Thoracic aorta (tissue), 2 donors: ENCODE measurements around the gene AHI1. TPM values are rescaled to one million over a fixed set of nuclear protein-coding genes. Genes with fewer than 3 reads are reported as not detected.

ENCODE experiments used
- ATAC-seq: fragments of 150-250 bp; one replicate; pipeline ENCODE4 v1.8.0; 2017; ENCODE audit warnings: low read depth; ENCODE audit not compliant: insufficient number of reproducible peaks, low FRiP score
- DNase-seq: peaks from one replicate; pipeline ENCODE4 v3.0.0-alpha.2; 2020; ENCODE audit warnings: low spot score
- H3K27ac ChIP-seq, 2 donors: fragments of 200-600 bp; sonication (generic); 1 replicate in 1 of 2; 2 replicates in 1 of 2; pipeline ENCODE4 v1.5.1; 2016; ENCODE audit warnings: mild to moderate bottlenecking in 2 of 2, moderate library complexity in 2 of 2
- H3K27me3 ChIP-seq: fragments of 200-600 bp; sonication (generic); replicated peaks from 2 replicates; pipeline ENCODE4 v1.6.0; 2016; ENCODE audit warnings: mild to moderate bottlenecking; ENCODE audit not compliant: insufficient read depth
- H3K36me3 ChIP-seq: fragments of 200-600 bp; sonication (generic); one replicate; pipeline ENCODE4 v1.5.1; 2016
- H3K4me1 ChIP-seq, 2 donors: fragments of 200-600 bp; sonication (generic); 1 replicate in 1 of 2; 2 replicates in 1 of 2; pipeline versions ENCODE4 v1.5.1 to v1.6.0; 2016; ENCODE audit warnings: low read depth in 2 of 2, mild to moderate bottlenecking in 1 of 2; ENCODE audit not compliant: control insufficient read depth in 1 of 2
- H3K4me3 ChIP-seq: fragments of 200-600 bp; sonication (generic); 2 replicates; pipeline ENCODE4 v1.5.1; 2016; ENCODE audit warnings: mild to moderate bottlenecking
- H3K9me3 ChIP-seq: fragments of 200-600 bp; sonication (generic); 2 replicates; pipeline ENCODE4 v1.5.1; 2016
- CTCF ChIP-seq: fragments of 200-600 bp; sonication (generic); IDR thresholded peaks from one replicate; pipeline ENCODE4 v1.5.1; 2019; ENCODE audit warnings: antibody characterized with exemption
- total RNA-seq, 2 donors: library from RNA; depleted of rRNA; stranded (reverse); fragments of >200 nt; gene quantifications; one replicate each; pipeline versions ENCODE4 v1.1.0 to v1.2.3, GENCODE V29; 2016

AHI1 gene
- total RNA-seq, 2 donors from 2014 or later, result 21.7 to 65.5 TPM

DNA sequence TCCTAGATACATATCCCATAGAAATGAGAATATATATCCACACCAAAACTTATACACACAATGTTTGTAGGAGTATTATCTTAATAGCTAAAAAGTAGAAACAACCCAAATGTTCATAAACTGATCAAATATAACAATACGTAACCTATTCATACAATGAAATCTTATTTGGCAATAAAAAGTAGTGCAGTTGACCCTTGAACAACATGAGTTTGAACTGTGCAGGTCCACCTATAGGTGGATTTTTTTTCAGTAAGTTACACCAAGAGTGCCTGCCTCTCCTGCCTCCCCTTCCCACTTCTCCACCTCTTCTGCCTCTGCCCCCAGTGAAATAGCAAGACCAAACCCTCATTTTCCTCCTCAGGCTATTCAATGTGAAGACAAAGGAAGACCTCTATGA, 95.2 kb downstream of the AHI1 start:
- Histone ChIP-seq H3K36me3 (peaks cover 4% of the 10 kb centered on the region), H3K4me3 (no peak overlapping the region), H3K27me3 (no peaks in the 10 kb centered on the region), H3K4me1 (no peaks in the 10 kb centered on the region), H3K27ac (no peak overlapping the region), H3K9me3 (no peaks in the 10 kb centered on the region)
- no peak for DNase-seq
- ATAC-seq, result no peak
- TF ChIP-seq CTCF, result no peak

GRCh38 chr6:135397172-135397952, 100.2 kb downstream of the AHI1 start:
- no peak for ATAC-seq
- no peak for DNase-seq
- Histone ChIP-seq H3K4me3 (no peak overlapping the region), H3K36me3 (no peaks in the 10 kb centered on the region), H3K27me3 (no peaks in the 10 kb centered on the region), H3K9me3 (no peaks in the 10 kb centered on the region), H3K27ac (no peak overlapping the region), H3K4me1 (no peaks in the 10 kb centered on the region)
- TF ChIP-seq CTCF, result no peak

DNA sequence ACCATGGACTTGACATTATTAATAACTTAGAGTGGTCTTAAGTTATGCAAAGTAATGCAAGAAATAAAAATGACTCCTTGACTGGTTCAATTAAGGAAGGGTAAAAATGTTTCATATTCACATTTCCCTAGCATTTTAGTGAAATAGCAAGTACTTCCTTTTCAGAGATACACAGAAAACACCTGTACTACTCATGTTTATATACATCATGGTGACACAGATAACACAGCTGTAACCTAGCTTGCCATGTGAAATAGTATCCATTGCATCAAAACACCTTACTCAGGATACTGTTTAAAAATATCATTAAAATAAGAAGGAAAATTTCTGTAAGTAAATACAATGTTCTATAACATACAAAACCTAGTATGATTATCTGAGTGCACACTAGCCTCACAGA, 102.4 kb downstream of the AHI1 start:
- Histone ChIP-seq H3K4me1 (no peaks in the 10 kb centered on the region), H3K9me3 (no peaks in the 10 kb centered on the region), H3K27ac (no peak overlapping the region), H3K27me3 (no peaks in the 10 kb centered on the region), H3K4me3 (no peak overlapping the region), H3K36me3 (no peaks in the 10 kb centered on the region)
- ATAC-seq (no peak), DNase-seq (no peak)
- no peak for TF ChIP-seq CTCF

DNA sequence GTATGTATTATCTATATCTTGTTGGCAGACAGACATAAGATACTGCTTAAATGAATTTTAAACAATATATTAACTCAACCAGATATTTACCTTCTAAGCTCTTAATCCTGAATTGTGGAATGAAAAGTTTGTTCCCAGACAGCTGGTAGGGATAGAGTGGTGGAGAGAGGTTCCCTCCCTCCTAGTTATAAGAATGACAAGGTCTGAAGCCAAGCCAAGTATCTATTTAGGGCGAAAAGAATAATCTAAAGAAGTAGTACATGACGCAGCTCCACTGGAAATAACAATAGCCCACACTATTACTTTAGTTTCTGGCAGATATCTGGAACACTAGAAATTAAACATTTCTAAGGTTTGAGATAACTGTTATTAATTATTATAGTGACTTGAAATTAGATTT, 104.3 kb downstream of the AHI1 start:
- Histone ChIP-seq H3K27ac (no peak overlapping the region), H3K4me1 (no peaks in the 10 kb centered on the region), H3K4me3 (no peak overlapping the region), H3K36me3 (no peaks in the 10 kb centered on the region), H3K27me3 (no peaks in the 10 kb centered on the region), H3K9me3 (no peaks in the 10 kb centered on the region)
- no peak for ATAC-seq
- TF ChIP-seq CTCF, result no peak
- no peak for DNase-seq

- H3K27ac ChIP-seq, result no peak overlapping the region
- TF ChIP-seq CTCF, result no peak
- H3K4me1 ChIP-seq, result no peaks in the 10 kb centered on the region
- H3K4me3 ChIP-seq, result no peak overlapping the region
- no peaks in the 10 kb centered on the region for H3K9me3 ChIP-seq
- H3K36me3 ChIP-seq, result no peaks in the 10 kb centered on the region
- ATAC-seq (no peak), DNase-seq (no peak)
- H3K27me3 ChIP-seq, result no peaks in the 10 kb centered on the region
Observed at GRCh38 chr6:135390458-135390857, 107.1 kb downstream of the AHI1 start.
